Keratinocyte (primary cell): ENCODE measurements around the gene TJP2. TPM values are rescaled to one million over a fixed set of nuclear protein-coding genes. Genes with fewer than 3 reads are reported as not detected.

Experiments used
- DNase-seq: peaks from one replicate; pipeline ENCODE4 v3.0.0-alpha.2; 2011; ENCODE audit warnings: low read depth, missing footprints, low spot score
- FAIRE-seq: peaks from 2 replicates; lab custom pipeline; 2011; peaks lifted over from hg19 to GRCh38; lab: Jason Lieb, UNC
- H2AFZ ChIP-seq: 2 replicates; pipeline ENCODE4 v1.6.0; 2012; ENCODE audit warnings: low read length, control low read depth, inconsistent platforms; ENCODE audit not compliant: control insufficient read depth
- H3K27ac ChIP-seq: 2 replicates; pipeline ENCODE4 v1.5.1; 2011; ENCODE audit warnings: low read length; ENCODE audit not compliant: control insufficient read depth, insufficient read depth
- H3K27me3 ChIP-seq: 3 replicates; pipeline ENCODE4 v1.6.0; 2011; ENCODE audit warnings: low read length; ENCODE audit not compliant: control insufficient read depth, insufficient read depth; ENCODE audit errors: extremely low read depth
- H3K36me3 ChIP-seq, 2 experiments: 2 replicates in 1 of 2; 3 replicates in 1 of 2; pipeline ENCODE4 v1.5.1; 2011; ENCODE audit warnings: low read length in 2 of 2, mild to moderate bottlenecking in 1 of 2; ENCODE audit not compliant: control insufficient read depth in 2 of 2, insufficient read depth in 2 of 2; ENCODE audit errors: extremely low read depth in 1 of 2
- H3K4me1 ChIP-seq: 3 replicates; pipeline ENCODE4 v1.5.1; 2011; ENCODE audit warnings: low read length; ENCODE audit not compliant: control insufficient read depth, insufficient read depth; ENCODE audit errors: extremely low read depth
- H3K4me2 ChIP-seq: 3 replicates; pipeline ENCODE4 v1.6.0; 2011; ENCODE audit warnings: low read depth, low read length; ENCODE audit not compliant: control insufficient read depth, insufficient read depth; ENCODE audit errors: extremely low read depth
- H3K4me3 ChIP-seq, 3 experiments: fragments of 200-600 bp in 1 of 3; sonication (generic) in 1 of 3; 2 replicates in 2 of 3; 3 replicates in 1 of 3; pipeline ENCODE4 v1.5.1; 2011 to 2016; ENCODE audit warnings: low read length in 3 of 3, mild to moderate bottlenecking in 3 of 3, control low read depth in 2 of 3, inconsistent platforms in 1 of 3, low read depth in 1 of 3, mixed read lengths in 1 of 3, mixed run types in 1 of 3, moderate library complexity in 1 of 3; ENCODE audit not compliant: control insufficient read depth in 2 of 3, insufficient read depth in 2 of 3; ENCODE audit errors: extremely low read depth in 1 of 3
- H3K79me2 ChIP-seq: 2 replicates; pipeline ENCODE4 v1.6.0; 2012; ENCODE audit warnings: low read length; ENCODE audit not compliant: control insufficient read depth, insufficient read depth
- H3K9ac ChIP-seq: 3 replicates; pipeline ENCODE4 v1.6.0; 2011; ENCODE audit warnings: low read length; ENCODE audit not compliant: control insufficient read depth, insufficient read depth; ENCODE audit errors: extremely low read depth
- H3K9me1 ChIP-seq: 3 replicates; pipeline ENCODE4 v1.6.0; 2011; ENCODE audit warnings: low read length; ENCODE audit not compliant: control insufficient read depth, insufficient read depth; ENCODE audit errors: extremely low read depth
- H3K9me3 ChIP-seq: 2 replicates; pipeline ENCODE4 v1.5.1; 2012; ENCODE audit warnings: low read depth, low read length; ENCODE audit not compliant: control insufficient read depth
- H4K20me1 ChIP-seq: 3 replicates; pipeline ENCODE4 v1.6.0; 2011; ENCODE audit warnings: low read length; ENCODE audit not compliant: control insufficient read depth, insufficient read depth; ENCODE audit errors: extremely low read depth
- CTCF ChIP-seq, 3 experiments: IDR thresholded peaks in 1 of 3; conservative IDR thresholded peaks in 1 of 3; optimal IDR thresholded peaks in 1 of 3; 2 replicates in 2 of 3; 3 replicates in 1 of 3; pipeline versions ENCODE3 to v1.5.1; 2011; ENCODE audit warnings: low read length in 3 of 3, mild to moderate bottlenecking in 3 of 3, moderate library complexity in 2 of 3, control low read depth in 1 of 3, inconsistent platforms in 1 of 3; ENCODE audit not compliant: insufficient read depth in 2 of 3; ENCODE audit errors: extremely low read depth in 1 of 3
- EZH2 ChIP-seq: IDR thresholded peaks from one replicate; pipeline ENCODE4 v1.6.1; 2012; ENCODE audit warnings: inconsistent platforms, mild to moderate bottlenecking, low read length, moderate library complexity
- dilution Hi-C: fragments of 300-500 bp; cut with MboI; formaldehyde crosslinking; loops from one replicate; pipeline ENCODE4 v1.7.0; 2020; ENCODE audit warnings: low sequenced_read_pairs; ENCODE audit not compliant: extremely low pct_ligation_motif_present
- polyA plus RNA-seq, 5 experiments: library from polyadenylated mRNA; depleted of rRNA in 3 of 5; stranded (reverse) in 3 of 5; stranded (forward) in 1 of 5; unstranded in 1 of 5; fragments of >200 nt; gene quantifications; 1 replicate in 1 of 5; 2 replicates in 3 of 5; 3 replicates in 1 of 5; pipeline versions ENCODE4 v1.2.1 to v1.2.3, GENCODE V29; 2011 to 2012; ENCODE audit warnings: missing spikeins in 2 of 5, low read depth in 1 of 5, low replicate concordance in 1 of 5

The TJP2 gene
- polyA plus RNA-seq, 1 donor (not counting 4 experiments of a cell fraction or from before 2014, with no cell fraction given) = 74.8 TPM

GRCh38 chr9:69229367-69229766 is 55.3 kb downstream of the TJP2 start:
- Histone ChIP-seq H3K27me3 (no peaks in the 10 kb centered on the region), H3K9ac (no peak overlapping the region), H3K4me2 (no peak overlapping the region), H3K9me1 (no peaks in the 10 kb centered on the region), H3K9me3 (no peaks in the 10 kb centered on the region), H3K27ac (no peak overlapping the region), H3K4me1 (no peaks in the 10 kb centered on the region), H4K20me1 (no peaks in the 10 kb centered on the region), H2AFZ (no peak overlapping the region), H3K4me3 (no peak overlapping the region), H3K36me3 (peaks cover 21 to 44% of the 10 kb centered on the region in 2 experiments), H3K79me2 (no peaks in the 10 kb centered on the region)
- no peak for TF ChIP-seq CTCF (optimal IDR thresholded peaks at IDR 0.05 in 1 of 3, IDR thresholded peaks at IDR 0.05 in 1 of 3, conservative IDR thresholded peaks at IDR 0.05 in 1 of 3; ENCODE audit: extremely low read depth in 1 of 3, insufficient read depth in 2 of 3, low read length in 3 of 3)
- no peak for TF ChIP-seq EZH2
- no peak for FAIRE-seq
- dilution Hi-C loops = no loop called here
- no peak for DNase-seq

- DNase-seq = no peak
- Histone ChIP-seq H3K9ac (no peak overlapping the region), H3K27ac (no peak overlapping the region), H3K9me1 (no peaks in the 10 kb centered on the region), H3K4me1 (no peaks in the 10 kb centered on the region), H2AFZ (no peak overlapping the region), H3K9me3 (no peaks in the 10 kb centered on the region), H4K20me1 (no peaks in the 10 kb centered on the region), H3K36me3 (peaks cover 25 to 54% of the 10 kb centered on the region in 2 experiments), H3K27me3 (no peaks in the 10 kb centered on the region), H3K4me3 (no peak overlapping the region), H3K79me2 (no peaks in the 10 kb centered on the region), H3K4me2 (no peak overlapping the region)
- dilution Hi-C loops = no loop called here
- no peak for TF ChIP-seq EZH2
- no peak for TF ChIP-seq CTCF (optimal IDR thresholded peaks at IDR 0.05 in 1 of 3, IDR thresholded peaks at IDR 0.05 in 1 of 3, conservative IDR thresholded peaks at IDR 0.05 in 1 of 3; ENCODE audit: extremely low read depth in 1 of 3, insufficient read depth in 2 of 3, low read length in 3 of 3)
- no peak for FAIRE-seq
Measured at GRCh38 chr9:69232135-69232534, 58.1 kb downstream of the TJP2 start.
